ENCODE measurements around the gene PRM1. TPM values are rescaled to one million over a fixed set of nuclear protein-coding genes. Genes with fewer than 3 reads are reported as not detected.

Gene PRM1
- total and polyA plus RNA-seq, 2 of the 13 experiments (the other 11 are each of a cell fraction or from before 2014, with no cell fraction given) = not detected

- no peak for TF ChIP-seq TP53 (CRISPR knock-in tag; conservative IDR thresholded peaks at IDR 0.05)
- TF ChIP-seq MBNL3 (CRISPR knock-in tag; conservative IDR thresholded peaks at IDR 0.05) = no peak
- TF ChIP-seq MTF1 (CRISPR knock-in tag; IDR thresholded peaks at IDR 0.05) = 0 out of 2 replicates have a peak, but pooled peaks have one; percentile 55
- 0 out of 2 replicates have a peak, but pooled peaks have one; percentile 24 for TF ChIP-seq XBP1 (CRISPR knock-in tag; IDR thresholded peaks at IDR 0.05)
- no peak for TF ChIP-seq ZNF44 (CRISPR knock-in tag; IDR thresholded peaks at IDR 0.05)
- no peak for TF ChIP-seq ZNF335 (CRISPR knock-in tag; IDR thresholded peaks at IDR 0.05)
- TF ChIP-seq ZNF280B (CRISPR knock-in tag; IDR thresholded peaks at IDR 0.05; ENCODE audit: borderline replicate concordance) = no peak
- no peak for TF ChIP-seq E2F5 (CRISPR knock-in tag; conservative IDR thresholded peaks at IDR 0.05)
- no peak for TF ChIP-seq ZNF660 (CRISPR knock-in tag; IDR thresholded peaks at IDR 0.05; ENCODE audit: borderline replicate concordance, low read depth)
- TF ChIP-seq, protein P1, sequence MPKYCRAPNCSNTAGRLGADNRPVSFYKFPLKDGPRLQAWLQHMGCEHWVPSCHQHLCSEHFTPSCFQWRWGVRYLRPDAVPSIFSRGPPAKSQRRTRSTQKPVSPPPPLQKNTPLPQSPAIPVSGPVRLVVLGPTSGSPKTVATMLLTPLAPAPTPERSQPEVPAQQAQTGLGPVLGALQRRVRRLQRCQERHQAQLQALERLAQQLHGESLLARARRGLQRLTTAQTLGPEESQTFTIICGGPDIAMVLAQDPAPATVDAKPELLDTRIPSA (CRISPR knock-in tag; IDR thresholded peaks at IDR 0.05; ENCODE audit: borderline replicate concordance) = no peak
- TF ChIP-seq ZNF253 (CRISPR knock-in tag; IDR thresholded peaks at IDR 0.05; ENCODE audit: borderline replicate concordance) = no peak
- TF ChIP-seq ZNF7 (CRISPR knock-in tag; IDR thresholded peaks at IDR 0.05) = no peak
- no peak for TF ChIP-seq ZNF441 (CRISPR knock-in tag; IDR thresholded peaks at IDR 0.05; ENCODE audit: borderline replicate concordance)
- 0 out of 2 replicates have a peak, but pooled peaks have one; percentile 56 for TF ChIP-seq ZNF3 (CRISPR knock-in tag; IDR thresholded peaks at IDR 0.05)
- TF ChIP-seq, protein P2, sequence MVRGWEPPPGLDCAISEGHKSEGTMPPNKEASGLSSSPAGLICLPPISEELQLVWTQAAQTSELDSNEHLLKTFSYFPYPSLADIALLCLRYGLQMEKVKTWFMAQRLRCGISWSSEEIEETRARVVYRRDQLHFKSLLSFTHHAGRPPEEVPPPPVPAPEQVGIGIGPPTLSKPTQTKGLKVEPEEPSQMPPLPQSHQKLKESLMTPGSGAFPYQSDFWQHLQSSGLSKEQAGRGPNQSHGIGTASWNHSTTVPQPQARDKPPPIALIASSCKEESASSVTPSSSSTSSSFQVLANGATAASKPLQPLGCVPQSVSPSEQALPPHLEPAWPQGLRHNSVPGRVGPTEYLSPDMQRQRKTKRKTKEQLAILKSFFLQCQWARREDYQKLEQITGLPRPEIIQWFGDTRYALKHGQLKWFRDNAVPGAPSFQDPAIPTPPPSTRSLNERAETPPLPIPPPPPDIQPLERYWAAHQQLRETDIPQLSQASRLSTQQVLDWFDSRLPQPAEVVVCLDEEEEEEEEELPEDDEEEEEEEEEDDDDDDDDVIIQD (CRISPR knock-in tag; IDR thresholded peaks at IDR 0.05; ENCODE audit: low read depth) = no peak
- no peak for TF ChIP-seq CC2D1A (CRISPR knock-in tag; IDR thresholded peaks at IDR 0.05)
- TF ChIP-seq SNAPC4 (CRISPR knock-in tag; IDR thresholded peaks at IDR 0.05) = no peak
- no peak for TF ChIP-seq RORA (CRISPR knock-in tag; IDR thresholded peaks at IDR 0.05)
- TF ChIP-seq SRSF4 (IDR thresholded peaks at IDR 0.05; ENCODE audit: low read depth, low read length, poor library complexity, severe bottlenecking) = no peak
- TF ChIP-seq HDAC2 (CRISPR knock-in tag; IDR thresholded peaks at IDR 0.05) = no peak
These were observed 47.3 kb upstream of the PRM1 start (continued) for GRCh38 chr16:11328172-11329070.
